Right lobe of liver (tissue), 6 donors: Measurements from ENCODE around the gene VTN. TPM values are rescaled to one million over a fixed set of nuclear protein-coding genes. Genes with fewer than 3 reads are reported as not detected.

Experiments
- ATAC-seq, 4 donors: fragments of 200-7000 bp; cut with Tn5 transposase; one replicate each; pipeline ENCODE4 v1.9.1; 2020; ENCODE audit warnings: mild to moderate bottlenecking in 4 of 4, moderate library complexity in 4 of 4
- DNase-seq, 3 donors: peaks; one replicate each; pipeline ENCODE4 v3.0.0-alpha.2; 2020
- H3K27ac ChIP-seq, 3 donors: fragments of 200-600 bp; one replicate each; pipeline ENCODE4 v1.8.0; 2022
- H3K27me3 ChIP-seq, 2 donors: fragments of 200-600 bp; one replicate each; pipeline ENCODE4 v1.8.0; 2022
- H3K36me3 ChIP-seq, 4 donors: fragments of 200-600 bp; sonication (generic) in 1 of 4; one replicate each; pipeline versions ENCODE4 v1.5.1 to v1.8.0; 2017 to 2022; ENCODE audit warnings: control low read depth in 1 of 4
- H3K4me1 ChIP-seq, 4 donors: fragments of 200-600 bp; sonication (generic) in 1 of 4; one replicate each; pipeline versions ENCODE4 v1.5.1 to v1.8.0; 2017 to 2022; ENCODE audit warnings: control low read depth in 1 of 4
- H3K4me3 ChIP-seq, 3 donors: fragments of 200-600 bp; one replicate each; pipeline ENCODE4 v1.8.0; 2022
- H3K9me3 ChIP-seq, 4 donors: fragments of 200-600 bp; sonication (generic) in 1 of 4; one replicate each; pipeline versions ENCODE4 v1.5.1 to v1.8.0; 2017 to 2022; ENCODE audit warnings: control low read depth in 1 of 4
- CTCF ChIP-seq, 4 donors: fragments of 200-600 bp in 3 of 4; fragments of 450-650 bp in 1 of 4; IDR thresholded peaks; one replicate each; pipeline versions ENCODE4 v1.5.1 to v1.8.0; 2016 to 2022; ENCODE audit warnings: antibody characterized with exemption in 4 of 4, mild to moderate bottlenecking in 2 of 4
- POLR2A ChIP-seq: fragments of 450-650 bp; IDR thresholded peaks from one replicate; pipeline ENCODE4 v1.6.1; 2017; ENCODE audit warnings: antibody characterized with exemption, mild to moderate bottlenecking
- WGBS: methylation state at CpG from one replicate; pipeline ENCODE4 v1.1.6; 2018; ENCODE audit warnings: low coverage, low lambda C conversion rate; ENCODE audit not compliant: insufficient coverage; ENCODE audit errors: missing lambda C conversion rate; 5-methylcytosine and 5-hydroxymethylcytosine counted together
- intact Hi-C, 2 donors: fragments of 100-400 bp; cut with DNase I; formaldehyde crosslinking; loops; one replicate each; pipeline versions ENCODE4 v1.11.2 to v1.14.1; 2022
- total RNA-seq, 6 experiments: library from RNA; depleted of rRNA in 2 of 6; stranded (reverse); fragments of >200 nt in 2 of 6; fragmentation: NEBNext Ultra II Directional in 3 of 6; extraction: Animal tissue kit (Norgen Biotek cat#: 25700) in 3 of 6; gene quantifications; one replicate each; pipeline versions ENCODE4 v1.1.0 to v1.2.4, GENCODE V29; 2016 to 2023
- donor health status: DM: no; HTN: yes; CAD: no.
- donor health status: DM: no; HTN: no; CAD: no.
- donor health status: DM: no; HTN: no; CAD: no.
- donor health status: DM: no; HTN: yes; CAD: no.
- donor health status: DM: no; HTN: yes; CAD: no.

The VTN gene
- total RNA-seq, 6 experiments from 2014 or later: 2,747 to 3,771 (median 3,031) TPM

- intact Hi-C loops: no loop called here
- Histone ChIP-seq H3K4me1 (peaks cover 0 to 22% (median 2%) of the 10 kb centered on the region in 4 donors), H3K27ac (peak overlapping the region; percentile 59 to 92 (median 85)), H3K9me3 (no peaks in the 10 kb centered on the region), H3K27me3 (no peaks in the 10 kb centered on the region), H3K36me3 (peaks cover 0 to 27% (median 10%) of the 10 kb centered on the region in 4 donors), H3K4me3 (peak overlapping the region; percentile 63 to 92 (median 88))
- ATAC-seq: no peak
- no peak for TF ChIP-seq POLR2A
- TF ChIP-seq CTCF (IDR thresholded peaks at IDR 0.05): no peak
- peak in 1 of 3 donors; percentile 60 for DNase-seq
- WGBS: 33% methylated on average over 3 of the region's 21 CpGs
Observed at GRCh38 chr17:28367641-28368305, 2.3 kb downstream of the VTN start.

GRCh38 chr17:28366605-28367004 is 3.5 kb downstream of the VTN start:
- intact Hi-C loops: no loop called here
- H3K9me3 ChIP-seq: no peaks in the 10 kb centered on the region
- peaks cover 0 to 30% (median 15%) of the 10 kb centered on the region in 4 donors for H3K36me3 ChIP-seq
- H3K27ac ChIP-seq: peak overlapping the region in 1 of 3 donors; percentile 92
- ATAC-seq (no peak), DNase-seq (no peak)
- TF ChIP-seq CTCF (IDR thresholded peaks at IDR 0.05) (no peak), POLR2A (no peak)
- WGBS: 60% methylated on average over 1 of the region's 1 CpG
- no peaks in the 10 kb centered on the region for H3K27me3 ChIP-seq
- peaks cover 0 to 22% (median 2%) of the 10 kb centered on the region in 4 donors for H3K4me1 ChIP-seq
- H3K4me3 ChIP-seq: peak overlapping the region in 2 of 3 donors; percentile 88 to 92

- intact Hi-C loops: no loop called here
Observed at GRCh38 chr17:28365487-28365886, 4.6 kb downstream of the VTN start.

GRCh38 chr17:28364665-28365363 is 5.3 kb downstream of the VTN start, which contains the start of gene SEBOX:
SEBOX (minus strand) TSS chr17:28365199; CDS start chr17:28365151, 48 bp downstream.
- WGBS: 59% methylated on average over 4 of the region's 13 CpGs

More at GRCh38 chr17:28365487-28365886, 4.6 kb downstream of the VTN start:
- 14% methylated on average over 1 of the region's 3 CpGs for WGBS
- Histone ChIP-seq H3K4me1 (peaks cover 0 to 16% (median 2%) of the 10 kb centered on the region in 4 donors), H3K27me3 (no peaks in the 10 kb centered on the region), H3K27ac (peak overlapping the region in 1 of 3 donors; percentile 43), H3K9me3 (no peaks in the 10 kb centered on the region), H3K4me3 (no peak overlapping the region), H3K36me3 (peaks cover 0 to 41% (median 21%) of the 10 kb centered on the region in 4 donors)
- TF ChIP-seq CTCF (IDR thresholded peaks at IDR 0.05) (no peak), POLR2A (no peak)
- no peak for DNase-seq
- peak in 3 of 4 donors; percentile 1 to 2 (median 1) for ATAC-seq

More at GRCh38 chr17:28364665-28365363, 5.3 kb downstream of the VTN start, which contains the start of gene SEBOX:
- DNase-seq (peak in 2 of 3 donors; percentile 66 to 84), ATAC-seq (peak; percentile 34 to 57 (median 48))
- peak within 1 kb of the TSS in 1 of 3 donors; percentile 43 for H3K27ac ChIP-seq
- no peak within 1 kb of the TSS for H3K4me3 ChIP-seq
- H3K36me3 ChIP-seq: peaks cover 0 to 48% (median 26%) of the 10 kb centered on the region in 4 donors
- H3K4me1 ChIP-seq: peaks cover 0 to 16% (median 2%) of the 10 kb centered on the region in 4 donors
- intact Hi-C loops: no loop called here
- no peaks in the 10 kb centered on the region for H3K27me3 ChIP-seq
- no peak for TF ChIP-seq POLR2A
- TF ChIP-seq CTCF (IDR thresholded peaks at IDR 0.05): no peak
- no peaks in the 10 kb centered on the region for H3K9me3 ChIP-seq
